H54 (cell line): ENCODE results near the gene SULF2.

Experiments used
- DNase-seq: peaks from one replicate; pipeline ENCODE4 v3.0.0; 2011; ENCODE audit warnings: low spot score, mixed read lengths; ENCODE audit not compliant: insufficient read length
- FAIRE-seq: peaks from 3 replicates; lab custom pipeline; 2011; peaks lifted over from hg19 to GRCh38; lab: Jason Lieb, UNC
- POLR2A ChIP-seq: IDR thresholded peaks from 2 replicates; pipeline ENCODE4 v1.6.1; 2011; ENCODE audit warnings: low read depth, mild to moderate bottlenecking, low read length

SULF2 gene

GRCh38 chr20:47610945-47611250, 174.4 kb downstream of the SULF2 start:
- no peak for DNase-seq
- no peak for FAIRE-seq
- TF ChIP-seq POLR2A: no peak

GRCh38 chr20:47610247-47610944, 174.9 kb downstream of the SULF2 start:
- peak; percentile 41 for DNase-seq
- FAIRE-seq: peak; percentile 87

DNA sequence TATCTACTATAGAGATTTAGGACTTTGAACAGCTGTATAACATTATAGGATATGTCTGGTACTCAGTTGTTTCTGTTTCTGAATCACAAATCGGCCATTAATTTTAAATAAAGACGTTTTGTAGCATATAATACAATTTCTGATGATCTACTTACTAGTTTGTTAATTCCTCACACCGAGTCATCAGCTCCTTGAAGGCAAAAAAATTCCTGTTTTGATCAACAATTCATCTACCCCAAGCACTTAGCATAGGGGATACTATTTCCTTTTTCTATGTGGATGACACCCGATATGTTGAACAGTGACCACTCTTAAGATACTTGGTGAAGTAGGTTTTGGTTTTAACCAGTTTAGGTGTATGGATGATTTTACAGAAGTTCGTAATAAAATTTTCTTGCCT, 176.3 kb downstream of the SULF2 start:
- TF ChIP-seq POLR2A: no peak
- FAIRE-seq (no peak), DNase-seq (no peak)

More at GRCh38 chr20:47610247-47610944, 174.9 kb downstream of the SULF2 start:
- TF ChIP-seq POLR2A: no peak
